ENCODE data around the gene TMEM132D. TPM values are rescaled to one million over a fixed set of nuclear protein-coding genes. Genes with fewer than 3 reads are reported as not detected.
A peak's percentile ranks its signal among the peaks of the same experiment; 100 is the strongest.

The TMEM132D gene
- total RNA-seq, 1 donor from 2014 or later = 1.0 TPM

DNA sequence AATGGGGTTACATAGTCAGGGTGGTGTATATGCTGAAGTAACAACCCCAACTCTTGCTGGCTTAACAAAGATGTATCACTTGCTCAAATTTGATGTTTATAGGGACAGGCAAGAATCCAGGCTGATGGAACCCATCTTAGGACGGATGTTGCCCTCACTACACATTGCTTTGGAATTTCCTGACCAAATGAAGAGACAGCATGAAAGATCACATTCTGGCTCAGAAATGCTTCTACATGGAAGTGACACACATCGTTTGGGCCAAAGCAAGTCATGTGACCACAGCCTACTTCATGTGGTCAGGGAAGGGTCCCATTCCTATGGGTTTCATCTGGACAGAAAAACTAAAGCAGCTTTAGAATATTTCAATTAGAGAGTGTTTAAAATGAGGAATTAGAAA, 345.8 kb downstream of the TMEM132D start:
- Histone ChIP-seq H3K27ac (no peak overlapping the region), H3K36me3 (no peaks in the 10 kb centered on the region), H3K9me3 (no peaks in the 10 kb centered on the region), H3K27me3 (no peaks in the 10 kb centered on the region), H3K4me1 (no peaks in the 10 kb centered on the region), H3K4me3 (no peak overlapping the region)
- intact Hi-C loops (cut with DNase I) = no loop called here
- TF ChIP-seq, protein P1, sequence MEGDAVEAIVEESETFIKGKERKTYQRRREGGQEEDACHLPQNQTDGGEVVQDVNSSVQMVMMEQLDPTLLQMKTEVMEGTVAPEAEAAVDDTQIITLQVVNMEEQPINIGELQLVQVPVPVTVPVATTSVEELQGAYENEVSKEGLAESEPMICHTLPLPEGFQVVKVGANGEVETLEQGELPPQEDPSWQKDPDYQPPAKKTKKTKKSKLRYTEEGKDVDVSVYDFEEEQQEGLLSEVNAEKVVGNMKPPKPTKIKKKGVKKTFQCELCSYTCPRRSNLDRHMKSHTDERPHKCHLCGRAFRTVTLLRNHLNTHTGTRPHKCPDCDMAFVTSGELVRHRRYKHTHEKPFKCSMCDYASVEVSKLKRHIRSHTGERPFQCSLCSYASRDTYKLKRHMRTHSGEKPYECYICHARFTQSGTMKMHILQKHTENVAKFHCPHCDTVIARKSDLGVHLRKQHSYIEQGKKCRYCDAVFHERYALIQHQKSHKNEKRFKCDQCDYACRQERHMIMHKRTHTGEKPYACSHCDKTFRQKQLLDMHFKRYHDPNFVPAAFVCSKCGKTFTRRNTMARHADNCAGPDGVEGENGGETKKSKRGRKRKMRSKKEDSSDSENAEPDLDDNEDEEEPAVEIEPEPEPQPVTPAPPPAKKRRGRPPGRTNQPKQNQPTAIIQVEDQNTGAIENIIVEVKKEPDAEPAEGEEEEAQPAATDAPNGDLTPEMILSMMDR (IDR thresholded peaks at IDR 0.05) = no peak
- no peak for DNase-seq
- no peak for ATAC-seq

DNA sequence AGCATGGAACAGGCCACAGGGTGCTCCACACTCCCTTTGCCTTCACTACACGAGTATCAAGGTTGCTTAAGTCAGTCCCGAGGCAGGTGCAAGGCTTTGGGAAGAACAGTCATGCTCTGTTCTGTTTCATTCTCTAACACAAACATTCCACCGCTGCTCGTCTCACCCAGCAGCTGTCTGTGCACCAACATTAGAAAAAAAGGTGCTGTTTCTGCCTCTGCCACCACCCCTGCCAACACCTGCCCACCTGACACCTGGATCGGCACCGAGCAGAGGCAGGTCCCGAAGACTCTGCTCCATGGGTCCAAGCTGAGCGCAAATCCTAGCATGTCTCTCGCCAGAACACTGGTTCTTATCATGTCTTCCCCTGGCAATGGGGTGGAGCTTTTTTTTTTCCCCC, 347.7 kb downstream of the TMEM132D start:
- H3K27ac ChIP-seq = no peak overlapping the region
- no peaks in the 10 kb centered on the region for H3K4me1 ChIP-seq
- H3K36me3 ChIP-seq = no peaks in the 10 kb centered on the region
- ATAC-seq = no peak
- no peaks in the 10 kb centered on the region for H3K27me3 ChIP-seq
- H3K9me3 ChIP-seq = no peaks in the 10 kb centered on the region
- intact Hi-C loops (cut with DNase I) = no loop called here
- H3K4me3 ChIP-seq = no peak overlapping the region
- TF ChIP-seq, protein P1 (IDR thresholded peaks at IDR 0.05) = no peak
- DNase-seq = no peak

DNA sequence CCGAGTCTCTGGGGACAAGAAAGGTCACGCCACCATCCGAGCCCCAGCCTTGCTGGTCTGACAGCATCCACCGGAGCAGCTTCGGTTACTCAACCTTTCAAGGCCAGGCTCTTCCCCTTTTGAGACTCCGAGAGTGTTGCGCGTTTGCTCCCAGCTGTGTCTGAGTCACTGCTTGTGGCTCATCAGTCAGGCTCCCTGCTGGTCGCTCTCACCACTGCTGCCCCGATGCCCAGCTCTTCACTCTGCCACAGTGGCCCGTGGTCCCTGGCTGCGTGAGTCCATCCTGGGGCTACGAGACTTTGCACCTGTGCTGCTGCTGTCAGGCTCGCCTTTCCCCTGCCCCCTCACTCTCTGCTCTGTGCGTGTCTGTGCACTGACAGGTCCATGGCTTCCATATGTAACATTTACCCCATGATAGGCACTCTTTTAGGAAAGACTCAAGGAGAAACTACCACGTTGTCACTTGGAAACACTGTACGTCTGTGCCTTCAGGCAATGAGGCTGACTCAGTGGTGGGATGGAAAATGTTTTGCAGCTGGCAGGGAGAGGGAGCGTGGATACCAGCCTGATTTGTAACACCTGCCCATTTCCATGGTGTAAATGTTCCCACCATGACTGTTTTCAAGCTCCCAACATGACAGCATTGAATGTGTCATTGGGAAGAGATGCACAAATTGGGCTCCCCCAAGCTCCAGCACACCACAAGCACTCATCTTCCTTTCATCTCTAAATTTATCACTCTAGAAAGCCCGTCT, 350.7 kb downstream of the TMEM132D start:
- H3K36me3 ChIP-seq = no peaks in the 10 kb centered on the region
- H3K27me3 ChIP-seq = no peaks in the 10 kb centered on the region
- intact Hi-C loops (cut with DNase I) = no loop called here
- TF ChIP-seq, protein P1 (IDR thresholded peaks at IDR 0.05) = no peak
- H3K9me3 ChIP-seq = no peaks in the 10 kb centered on the region
- no peaks in the 10 kb centered on the region for H3K4me1 ChIP-seq
- DNase-seq (no peak), ATAC-seq (no peak)
- H3K27ac ChIP-seq = no peak overlapping the region
- no peak overlapping the region for H3K4me3 ChIP-seq

DNA sequence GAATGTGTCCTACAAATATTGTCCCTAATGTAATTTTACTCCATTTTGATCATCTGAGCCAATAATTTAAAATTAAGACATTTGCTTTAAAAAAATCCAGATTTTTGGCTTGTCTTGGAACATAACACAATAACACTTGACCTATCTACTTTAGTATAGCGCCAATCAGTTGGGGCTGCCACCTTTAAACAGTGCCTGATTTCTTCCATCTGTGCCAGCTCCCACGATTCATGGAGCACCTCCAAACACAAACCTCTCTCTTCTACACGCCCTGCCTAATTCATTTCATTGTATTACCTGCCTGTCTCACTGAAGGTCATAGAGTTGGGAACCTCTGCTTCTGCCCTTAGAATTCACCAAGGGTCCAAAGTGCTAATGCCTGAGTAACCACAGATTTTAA, 352.4 kb downstream of the TMEM132D start:
- Histone ChIP-seq H3K4me3 (no peak overlapping the region), H3K27me3 (no peaks in the 10 kb centered on the region), H3K27ac (no peak overlapping the region), H3K9me3 (no peaks in the 10 kb centered on the region), H3K4me1 (no peaks in the 10 kb centered on the region), H3K36me3 (no peaks in the 10 kb centered on the region)
- TF ChIP-seq, protein P1 (IDR thresholded peaks at IDR 0.05) = no peak
- DNase-seq = no peak
- intact Hi-C loops (cut with DNase I) = no loop called here
- ATAC-seq = no peak

DNA sequence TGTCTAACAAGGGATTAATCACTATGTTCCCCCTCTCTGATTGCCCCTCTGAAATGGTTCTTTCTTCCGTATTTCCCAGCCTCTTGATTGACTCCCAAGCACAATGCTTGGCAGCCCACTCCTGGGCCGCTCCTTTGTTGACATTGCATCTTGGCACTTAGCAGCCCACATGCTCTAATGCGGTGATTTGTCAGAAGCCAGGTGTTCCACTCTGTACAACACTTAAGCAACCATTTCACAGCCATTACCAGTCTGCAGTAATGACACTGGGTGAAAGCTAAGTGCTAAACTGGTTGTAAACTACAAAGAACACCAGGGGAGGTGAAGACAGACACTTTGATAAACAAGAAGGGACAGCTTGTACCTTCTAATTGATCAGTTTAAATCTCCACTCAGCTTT, 353.5 kb downstream of the TMEM132D start:
- H3K36me3 ChIP-seq = no peaks in the 10 kb centered on the region
- H3K9me3 ChIP-seq = no peaks in the 10 kb centered on the region
- ATAC-seq (peak; percentile 91), DNase-seq (peak; percentile 75)
- TF ChIP-seq, protein P1 (IDR thresholded peaks at IDR 0.05) = no peak
- no peak overlapping the region for H3K4me3 ChIP-seq
- no peaks in the 10 kb centered on the region for H3K4me1 ChIP-seq
- no peaks in the 10 kb centered on the region for H3K27me3 ChIP-seq
- intact Hi-C loops (cut with DNase I) = no loop called here
- H3K27ac ChIP-seq = peak overlapping the region; percentile 6
